HCT116 (cell line): ENCODE results near the gene ARHGEF9. TPM values are rescaled to one million over a fixed set of nuclear protein-coding genes. Genes with fewer than 3 reads are reported as not detected.

Experiments used
- ATAC-seq: fragments of 200-7000 bp; cut with Tn5 transposase; 2 replicates; pipeline ENCODE4 v1.9.1; 2020; ENCODE audit warnings: mild to moderate bottlenecking, moderate library complexity
- BruUV-seq: library from RNA; stranded (reverse); fragments of 400-500 nt; replicated peaks from 2 replicates; lab custom pipeline; 2021; lab: Mats Ljungman, UMichigan
- CTCF ChIA-PET: fragments of 300-600 bp; sonication (Branson Sonifier 250); formaldehyde crosslinking; loops from one replicate; lab custom pipeline; 2021; ENCODE audit warnings: antibody characterized with exemption; lab: Charles Lee
- POLR2A ChIA-PET: fragments of 300-600, 350-600 bp; sonication (Branson Sonifier 250); formaldehyde crosslinking; loops from one replicate; lab custom pipeline; 2021; ENCODE audit warnings: antibody characterized with exemption; lab: Charles Lee
- RAD21 ChIA-PET, 2 experiments: fragments of 300-600 bp; sonication (Branson Sonifier 250); formaldehyde crosslinking; loops; one replicate each; lab custom pipeline; 2023; ENCODE audit warnings: low total read pairs in 2 of 2; ENCODE audit not compliant: uncharacterized antibody in 2 of 2, unreplicated experiment in 2 of 2, low non-redundant PET in 1 of 2; lab: Charles Lee
- DNase-seq: peaks from one replicate; pipeline ENCODE4 v3.0.0-alpha.2; 2010; ENCODE audit warnings: low read depth, low spot score
- H2AFZ ChIP-seq: fragments of 200-600 bp; shearing (Covaris generic), sonication (generic); 2 replicates; pipeline ENCODE4 v1.6.1; 2017; ENCODE audit warnings: low read depth, mixed run types, mixed read lengths, antibody characterized with exemption, low read length; ENCODE audit not compliant: poor library complexity, severe bottlenecking
- H3K27ac ChIP-seq: 2 replicates; pipeline ENCODE4 v1.5.1; 2012; ENCODE audit warnings: low read depth, low read length
- H3K27me3 ChIP-seq: fragments of 200-600 bp; sonication (generic); 2 replicates; pipeline ENCODE4 v1.6.1; 2016; ENCODE audit warnings: mixed run types, low read length, mixed read lengths; ENCODE audit not compliant: insufficient read depth
- H3K36me3 ChIP-seq, 2 experiments: fragments of 200-500 bp in 1 of 2; fragments of 200-600 bp in 1 of 2; sonication (Bioruptor generic) in 1 of 2; sonication (generic) in 1 of 2; 2 replicates each; pipeline versions ENCODE4 v1.5.1 to v1.6.1; 2014 to 2016; ENCODE audit warnings: low read length in 2 of 2, inconsistent platforms in 1 of 2, mixed read lengths in 1 of 2, mixed run types in 1 of 2; ENCODE audit not compliant: insufficient read depth in 2 of 2, control insufficient read depth in 1 of 2
- H3K4me1 ChIP-seq, 2 experiments: fragments of 200-600 bp in 1 of 2; sonication (generic) in 1 of 2; 2 replicates each; pipeline versions ENCODE4 v1.5.1 to v1.6.1; 2012 to 2017; ENCODE audit warnings: low read length in 2 of 2, inconsistent platforms in 1 of 2, mild to moderate bottlenecking in 1 of 2, mixed read lengths in 1 of 2, mixed run types in 1 of 2, moderate library complexity in 1 of 2; ENCODE audit not compliant: insufficient read depth in 2 of 2, control insufficient read depth in 1 of 2
- H3K4me2 ChIP-seq: fragments of 200-600 bp; sonication (generic); 2 replicates; pipeline ENCODE4 v1.6.1; 2017; ENCODE audit warnings: mixed run types, low read length, mixed read lengths
- H3K4me3 ChIP-seq, 2 experiments: fragments of 200-600 bp in 1 of 2; sonication (generic) in 1 of 2; replicated peaks in 1 of 2; 2 replicates each; pipeline ENCODE4 v1.5.1; 2011 to 2016; ENCODE audit warnings: low read length in 2 of 2, control low read depth in 1 of 2, low read depth in 1 of 2, mild to moderate bottlenecking in 1 of 2, mixed read lengths in 1 of 2, mixed run types in 1 of 2
- H3K79me2 ChIP-seq: fragments of 200-600 bp; sonication (generic); 2 replicates; pipeline ENCODE4 v1.6.1; 2017; ENCODE audit warnings: mild to moderate bottlenecking, mixed run types, low read length, moderate library complexity, mixed read lengths; ENCODE audit not compliant: insufficient read depth
- H3K9ac ChIP-seq: fragments of 200-600 bp; sonication (generic); 2 replicates; pipeline ENCODE4 v1.6.1; 2016; ENCODE audit warnings: low read length, mixed read lengths
- H3K9me2 ChIP-seq: fragments of 200-600 bp; sonication (generic), shearing (Covaris generic); 2 replicates; pipeline ENCODE4 v1.6.1; 2017; ENCODE audit warnings: mixed run types, mild to moderate bottlenecking, moderate library complexity; ENCODE audit not compliant: insufficient read depth
- H3K9me3 ChIP-seq, 2 experiments: fragments of 200-500 bp in 1 of 2; fragments of 200-600 bp in 1 of 2; sonication (Bioruptor generic) in 1 of 2; sonication (generic) in 1 of 2; 2 replicates each; pipeline ENCODE4 v1.6.1; 2014 to 2017; ENCODE audit warnings: low read length in 2 of 2, mixed read lengths in 2 of 2, inconsistent platforms in 1 of 2, low read depth in 1 of 2, mild to moderate bottlenecking in 1 of 2, mixed run types in 1 of 2, moderate library complexity in 1 of 2; ENCODE audit not compliant: control insufficient read depth in 1 of 2, insufficient read depth in 1 of 2
- H4K20me1 ChIP-seq: fragments of 200-600 bp; sonication (generic), shearing (Covaris generic); 2 replicates; pipeline ENCODE4 v1.6.1; 2017; ENCODE audit warnings: mixed run types, mild to moderate bottlenecking, moderate library complexity; ENCODE audit not compliant: insufficient read depth
- CBX3 ChIP-seq: IDR thresholded peaks from 2 replicates; pipeline ENCODE4 v1.6.1; 2012; ENCODE audit warnings: low read depth
- CEBPB ChIP-seq: IDR thresholded peaks from 2 replicates; pipeline ENCODE4 v1.6.1; 2012; ENCODE audit warnings: low read depth
- EGR1 ChIP-seq: IDR thresholded peaks from 2 replicates; pipeline ENCODE4 v1.6.1; 2012; ENCODE audit warnings: low read depth
- ELF1 ChIP-seq: IDR thresholded peaks from 2 replicates; pipeline ENCODE4 v1.6.1; 2012; ENCODE audit warnings: low read depth, borderline replicate concordance
- EZH2 ChIP-seq: fragments of 200-600 bp; sonication (generic); IDR thresholded peaks from 2 replicates; pipeline ENCODE4 v1.6.1; 2017; ENCODE audit warnings: antibody characterized with exemption, mixed run types
- EZH2phosphoT487 ChIP-seq: fragments of 200-600 bp; IDR thresholded peaks from 2 replicates; pipeline ENCODE4 v1.6.1; 2018; ENCODE audit warnings: antibody characterized with exemption, borderline replicate concordance
- FOSL1 ChIP-seq: IDR thresholded peaks from 2 replicates; pipeline ENCODE4 v1.6.1; 2012; ENCODE audit warnings: low read depth
- POLR2A ChIP-seq: IDR thresholded peaks from 2 replicates; pipeline ENCODE4 v1.7.0; 2011; ENCODE audit warnings: borderline replicate concordance; ENCODE audit not compliant: insufficient read depth, insufficient read length; ENCODE audit errors: extremely low read depth
- RAD21 ChIP-seq: IDR thresholded peaks from 2 replicates; pipeline ENCODE4 v1.6.1; 2012; ENCODE audit warnings: low read depth, mild to moderate bottlenecking
- REST ChIP-seq: IDR thresholded peaks from 2 replicates; pipeline ENCODE4 v1.6.1; 2012; ENCODE audit warnings: low read depth
- SIN3A ChIP-seq: IDR thresholded peaks from 2 replicates; pipeline ENCODE4 v1.6.1; 2012; ENCODE audit warnings: low read depth
- SP1 ChIP-seq: IDR thresholded peaks from 2 replicates; pipeline ENCODE4 v1.6.1; 2012; ENCODE audit warnings: low read depth
- TCF7L2 ChIP-seq: IDR thresholded peaks from 2 replicates; pipeline ENCODE4 v1.7.0; 2011; ENCODE audit warnings: borderline replicate concordance, inconsistent platforms; ENCODE audit not compliant: insufficient read depth, insufficient read length; ENCODE audit errors: extremely low read depth
- ZFX ChIP-seq: fragments of 450-650 bp; IDR thresholded peaks from 2 replicates; pipeline ENCODE4 v1.6.1; 2017
- ZNF274 ChIP-seq: fragments of 200-500 bp; sonication (Bioruptor generic); IDR thresholded peaks from 2 replicates; pipeline ENCODE4 v1.6.1; 2014; ENCODE audit warnings: mild to moderate bottlenecking, low read depth, low read length, inconsistent platforms
- intact Hi-C: fragments of 100-400 bp; cut with micrococcal nuclease; formaldehyde crosslinking; loops from 2 replicates; pipeline ENCODE4 v1.10.0; 2022
- total RNA-seq: library from RNA; stranded (reverse); gene quantifications from one replicate; pipeline ENCODE4 v1.2.1, GENCODE V29; 2021; ENCODE audit not compliant: unreplicated experiment
- TF ChIP-seq, protein P1 (sequence below): IDR thresholded peaks from 2 replicates; pipeline ENCODE4 v1.6.1; 2012
- TF ChIP-seq, protein P2 (sequence below): IDR thresholded peaks from 2 replicates; pipeline ENCODE4 v1.6.1; 2011; ENCODE audit warnings: mild to moderate bottlenecking, low read length, moderate library complexity; ENCODE audit not compliant: insufficient replicate concordance; ENCODE audit errors: extremely low read depth

The ARHGEF9 gene
- total RNA-seq, 1 experiment from 2014 or later = 15.0 TPM

DNA sequence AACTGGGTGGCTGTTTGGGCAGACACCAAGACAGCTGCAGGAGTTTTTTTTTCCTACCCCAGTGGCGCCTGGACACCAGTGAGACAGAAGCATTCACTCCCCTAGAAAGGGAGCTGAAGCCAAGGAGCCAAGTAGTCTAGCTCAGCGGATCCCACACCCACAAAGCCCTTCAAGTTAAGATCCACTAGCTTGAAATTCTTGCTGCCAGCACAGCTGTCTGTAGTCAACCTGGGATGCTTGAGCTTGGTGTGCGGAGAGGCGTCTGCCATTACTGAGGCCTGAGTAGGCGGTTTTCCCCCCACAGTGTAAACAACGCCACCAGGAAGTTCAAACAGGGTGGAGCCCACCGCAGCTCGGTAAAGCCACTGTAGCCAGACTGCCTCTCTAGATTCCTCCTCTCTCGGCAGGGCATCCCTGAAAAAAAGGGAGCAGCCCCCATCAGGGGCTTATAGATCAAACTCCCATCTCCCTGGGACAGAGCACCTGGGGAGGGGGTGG, 171.4 kb downstream of the ARHGEF9 start:
- H3K4me2 ChIP-seq = no peak overlapping the region
- H3K79me2 ChIP-seq = no peaks in the 10 kb centered on the region
- ATAC-seq = no peak
- H3K4me3 ChIP-seq = no peak overlapping the region
- DNase-seq = no peak
- intact Hi-C loops = no loop called here
- H3K27me3 ChIP-seq = no peaks in the 10 kb centered on the region
- no peak overlapping the region for H2AFZ ChIP-seq
- TF ChIP-seq ZNF274 = no peak
- TF ChIP-seq EZH2phosphoT487 = no peak
- TF ChIP-seq ELF1 = no peak
- no peak for TF ChIP-seq POLR2A
- no peak for TF ChIP-seq CEBPB
- TF ChIP-seq RAD21 = no peak
- TF ChIP-seq EGR1 = no peak
- no peak for TF ChIP-seq SIN3A
- BruUV-seq = no TSS peak
- H3K4me1 ChIP-seq = no peaks in the 10 kb centered on the region
- no peak overlapping the region for H3K9ac ChIP-seq
- ChIA-PET POLR2A (no interaction called here), RAD21 (no interaction called here), CTCF (no interaction called here)
- no peak overlapping the region for H3K27ac ChIP-seq
- no peaks in the 10 kb centered on the region for H3K9me2 ChIP-seq
- H4K20me1 ChIP-seq = no peaks in the 10 kb centered on the region
- no peaks in the 10 kb centered on the region for H3K9me3 ChIP-seq
- no peaks in the 10 kb centered on the region for H3K36me3 ChIP-seq

DNA sequence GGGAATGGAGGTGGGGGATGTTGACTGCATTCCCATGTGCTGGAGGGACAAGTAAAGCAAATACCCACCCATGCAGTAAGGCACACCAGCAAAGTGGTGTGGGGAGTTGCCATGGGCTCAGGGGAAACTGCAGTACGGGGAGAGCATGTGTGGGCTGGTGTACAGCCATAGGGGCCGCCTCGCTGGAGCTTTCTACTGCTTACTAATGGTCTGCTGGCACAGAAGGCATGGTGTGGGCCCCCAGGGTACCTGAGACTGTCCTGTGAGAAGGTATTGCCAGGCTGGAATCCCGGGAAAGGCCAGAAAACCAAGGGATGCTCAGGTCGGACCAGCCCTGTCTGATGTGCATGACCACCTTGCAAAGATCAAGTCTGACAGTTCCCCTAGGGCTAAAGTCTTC, 199.1 kb downstream of the ARHGEF9 start:
- no peaks in the 10 kb centered on the region for H3K27me3 ChIP-seq
- no peak overlapping the region for H3K4me2 ChIP-seq
- no peak overlapping the region for H3K9ac ChIP-seq
- no peaks in the 10 kb centered on the region for H3K9me3 ChIP-seq
- BruUV-seq = no TSS peak
- no peak for ATAC-seq
- H4K20me1 ChIP-seq = no peaks in the 10 kb centered on the region
- no peaks in the 10 kb centered on the region for H3K9me2 ChIP-seq
- H3K4me1 ChIP-seq = no peaks in the 10 kb centered on the region
- RAD21 ChIA-PET = no interaction called here
- POLR2A ChIA-PET = no interaction called here
- no peak for DNase-seq
- intact Hi-C loops = no loop called here
- H3K36me3 ChIP-seq = no peaks in the 10 kb centered on the region
- no peak overlapping the region for H3K4me3 ChIP-seq
- H3K79me2 ChIP-seq = no peaks in the 10 kb centered on the region
- CTCF ChIA-PET = no interaction called here
- H3K27ac ChIP-seq = no peak overlapping the region
- no peak overlapping the region for H2AFZ ChIP-seq
- no peak for TF ChIP-seq ZFX
- no peak for TF ChIP-seq SIN3A
- no peak for TF ChIP-seq ZNF274
- TF ChIP-seq ELF1 = no peak
- TF ChIP-seq TCF7L2 = no peak
- TF ChIP-seq, protein P1, sequence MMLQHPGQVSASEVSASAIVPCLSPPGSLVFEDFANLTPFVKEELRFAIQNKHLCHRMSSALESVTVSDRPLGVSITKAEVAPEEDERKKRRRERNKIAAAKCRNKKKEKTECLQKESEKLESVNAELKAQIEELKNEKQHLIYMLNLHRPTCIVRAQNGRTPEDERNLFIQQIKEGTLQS = no peak
- TF ChIP-seq, protein P2, sequence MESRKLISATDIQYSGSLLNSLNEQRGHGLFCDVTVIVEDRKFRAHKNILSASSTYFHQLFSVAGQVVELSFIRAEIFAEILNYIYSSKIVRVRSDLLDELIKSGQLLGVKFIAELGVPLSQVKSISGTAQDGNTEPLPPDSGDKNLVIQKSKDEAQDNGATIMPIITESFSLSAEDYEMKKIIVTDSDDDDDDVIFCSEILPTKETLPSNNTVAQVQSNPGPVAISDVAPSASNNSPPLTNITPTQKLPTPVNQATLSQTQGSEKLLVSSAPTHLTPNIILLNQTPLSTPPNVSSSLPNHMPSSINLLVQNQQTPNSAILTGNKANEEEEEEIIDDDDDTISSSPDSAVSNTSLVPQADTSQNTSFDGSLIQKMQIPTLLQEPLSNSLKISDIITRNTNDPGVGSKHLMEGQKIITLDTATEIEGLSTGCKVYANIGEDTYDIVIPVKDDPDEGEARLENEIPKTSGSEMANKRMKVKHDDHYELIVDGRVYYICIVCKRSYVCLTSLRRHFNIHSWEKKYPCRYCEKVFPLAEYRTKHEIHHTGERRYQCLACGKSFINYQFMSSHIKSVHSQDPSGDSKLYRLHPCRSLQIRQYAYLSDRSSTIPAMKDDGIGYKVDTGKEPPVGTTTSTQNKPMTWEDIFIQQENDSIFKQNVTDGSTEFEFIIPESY = no peak
- TF ChIP-seq EZH2phosphoT487 = no peak
- no peak for TF ChIP-seq RAD21
- no peak for TF ChIP-seq REST
- no peak for TF ChIP-seq FOSL1
- no peak for TF ChIP-seq CBX3
- no peak for TF ChIP-seq POLR2A
- TF ChIP-seq SP1 = no peak
- no peak for TF ChIP-seq EZH2
